HG03575 (cell line): Measurements from ENCODE around the gene STYXL1.

Experiments
- ATAC-seq: cut with Tn5 transposase; IDR thresholded peaks from one replicate; pipeline ENCODE4 v1.9.1; 2021; ENCODE audit not compliant: unreplicated experiment, insufficient number of reproducible peaks, low FRiP score; ENCODE audit errors: extremely low read depth

STYXL1 gene

DNA sequence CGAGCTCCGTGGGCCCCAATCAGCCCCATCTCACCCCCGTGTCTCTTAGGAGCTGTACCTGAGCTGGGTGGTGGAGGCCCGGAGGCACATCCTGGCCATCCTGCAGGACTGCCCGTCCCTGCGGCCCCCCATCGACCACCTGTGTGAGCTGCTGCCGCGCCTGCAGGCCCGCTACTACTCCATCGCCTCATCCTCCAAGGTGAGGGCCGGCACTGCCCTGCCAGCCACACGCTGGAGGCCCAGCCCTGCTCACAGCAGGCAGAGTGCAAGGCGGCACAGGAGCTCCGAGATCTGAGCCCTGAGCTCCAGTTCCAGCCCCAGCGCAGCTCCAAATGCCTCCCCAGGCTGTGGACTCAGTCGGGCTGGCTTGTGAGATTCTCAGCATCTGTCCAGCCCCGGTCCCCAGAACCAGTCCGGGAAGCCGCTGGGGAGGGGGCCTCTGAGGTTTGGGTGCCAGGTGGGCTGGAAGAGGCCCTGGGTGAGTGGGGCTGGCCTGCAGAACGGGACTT, 62.7 kb downstream of the STYXL1 start:
- ATAC-seq = no peak

DNA sequence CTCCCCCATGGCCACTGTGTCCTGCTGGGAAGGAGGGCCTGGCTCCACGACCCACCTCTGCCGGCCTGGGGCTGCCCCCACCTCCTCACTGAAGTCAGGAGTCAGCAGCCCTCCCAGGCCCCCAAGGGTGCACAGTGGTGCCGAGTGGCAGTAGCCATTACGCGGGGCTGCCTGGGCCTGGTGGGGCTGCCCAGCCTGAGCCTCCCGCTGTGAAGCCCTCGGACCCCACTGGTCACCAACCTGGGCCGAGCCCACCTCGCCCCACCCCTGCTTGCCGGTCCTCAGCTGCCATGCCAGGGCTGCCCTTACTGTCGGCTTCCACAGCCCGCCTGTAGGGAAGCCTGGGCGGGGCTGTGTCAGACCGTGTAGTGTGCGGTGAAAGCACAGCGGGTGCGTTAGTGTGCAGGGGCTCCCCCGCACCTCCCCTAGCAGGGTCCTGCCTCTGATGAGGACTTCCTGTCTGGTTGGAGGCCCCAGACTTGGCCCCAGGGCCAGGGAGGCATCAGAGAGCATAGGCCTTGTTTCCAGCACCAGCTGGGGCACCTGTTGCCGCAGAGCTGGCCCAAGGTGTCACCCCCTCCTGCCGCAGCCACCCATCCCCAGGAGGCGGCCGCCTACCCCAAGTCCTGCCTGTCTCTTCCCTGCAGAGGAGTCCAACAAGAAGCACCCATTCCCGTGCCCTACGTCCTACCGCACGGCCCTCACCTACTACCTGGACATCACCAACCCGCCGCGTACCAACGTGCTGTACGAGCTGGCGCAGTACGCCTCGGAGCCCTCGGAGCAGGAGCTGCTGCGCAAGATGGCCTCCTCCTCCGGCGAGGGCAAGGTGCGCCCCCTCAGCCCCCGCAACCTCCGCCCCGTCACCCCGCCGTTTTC, 63.4 kb downstream of the STYXL1 start:
- no peak for ATAC-seq

DNA sequence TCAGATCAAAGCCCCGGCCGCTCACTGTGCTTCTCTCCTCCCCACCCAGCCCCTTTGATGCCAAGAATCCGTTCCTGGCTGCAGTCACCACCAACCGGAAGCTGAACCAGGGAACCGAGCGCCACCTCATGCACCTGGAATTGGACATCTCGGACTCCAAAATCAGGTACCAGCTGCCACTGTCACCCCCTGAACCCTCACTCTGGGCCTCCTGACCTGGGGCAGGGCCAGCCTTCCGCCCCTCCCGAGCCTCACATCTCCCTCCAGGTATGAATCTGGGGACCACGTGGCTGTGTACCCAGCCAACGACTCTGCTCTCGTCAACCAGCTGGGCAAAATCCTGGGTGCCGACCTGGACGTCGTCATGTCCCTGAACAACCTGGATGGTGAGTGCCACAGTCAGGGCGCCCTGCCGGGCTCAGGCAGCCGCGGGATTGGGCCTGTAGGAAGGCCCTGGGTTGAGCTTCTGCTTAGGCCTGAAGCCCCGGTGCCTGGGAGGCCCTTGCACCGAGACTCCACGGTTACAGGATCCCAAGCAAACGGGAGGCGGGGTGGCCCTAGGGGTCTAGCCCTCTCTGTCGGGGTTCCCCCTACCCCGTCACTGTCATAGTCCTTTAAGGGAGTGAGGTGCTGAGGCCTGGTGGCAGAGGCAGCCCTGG, 64.2 kb downstream of the STYXL1 start:
- no peak for ATAC-seq

DNA sequence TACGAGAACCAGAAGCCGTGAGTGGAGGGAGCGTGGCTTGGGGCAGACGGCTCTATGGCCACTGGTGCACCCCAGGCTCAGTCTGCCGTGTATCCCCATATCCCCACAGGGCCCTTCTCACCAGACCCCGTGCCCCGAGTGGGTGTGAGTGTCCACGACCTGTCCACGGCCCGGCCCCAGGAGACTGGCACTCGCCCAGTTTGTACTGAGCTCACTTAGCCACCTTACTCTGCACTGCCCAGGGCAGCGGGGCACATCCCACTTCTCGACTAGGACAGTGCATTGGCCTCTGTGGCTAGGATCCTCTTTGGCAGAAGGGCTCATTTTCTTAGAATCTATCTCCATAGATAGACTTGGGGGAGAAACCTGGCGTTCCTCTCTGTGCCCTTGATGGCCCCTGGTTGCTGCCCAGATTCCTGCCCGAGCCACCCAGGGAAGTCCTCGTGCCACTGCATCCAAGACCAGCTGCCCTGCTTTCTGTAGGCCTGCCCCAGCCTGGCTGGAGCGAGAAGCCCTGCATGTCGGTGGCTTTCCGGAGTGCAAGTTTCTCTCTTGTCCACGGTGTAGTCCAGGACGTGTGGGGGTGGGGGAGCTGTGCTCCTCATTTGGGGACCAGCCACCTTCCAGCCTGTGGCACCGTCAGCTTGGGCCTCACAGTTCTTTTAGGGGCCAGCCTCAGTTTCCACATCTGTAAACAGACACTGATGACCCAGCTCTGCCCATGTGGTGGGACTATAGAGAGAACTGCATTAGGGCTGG, 65.3 kb downstream of the STYXL1 start:
- ATAC-seq = no peak

DNA sequence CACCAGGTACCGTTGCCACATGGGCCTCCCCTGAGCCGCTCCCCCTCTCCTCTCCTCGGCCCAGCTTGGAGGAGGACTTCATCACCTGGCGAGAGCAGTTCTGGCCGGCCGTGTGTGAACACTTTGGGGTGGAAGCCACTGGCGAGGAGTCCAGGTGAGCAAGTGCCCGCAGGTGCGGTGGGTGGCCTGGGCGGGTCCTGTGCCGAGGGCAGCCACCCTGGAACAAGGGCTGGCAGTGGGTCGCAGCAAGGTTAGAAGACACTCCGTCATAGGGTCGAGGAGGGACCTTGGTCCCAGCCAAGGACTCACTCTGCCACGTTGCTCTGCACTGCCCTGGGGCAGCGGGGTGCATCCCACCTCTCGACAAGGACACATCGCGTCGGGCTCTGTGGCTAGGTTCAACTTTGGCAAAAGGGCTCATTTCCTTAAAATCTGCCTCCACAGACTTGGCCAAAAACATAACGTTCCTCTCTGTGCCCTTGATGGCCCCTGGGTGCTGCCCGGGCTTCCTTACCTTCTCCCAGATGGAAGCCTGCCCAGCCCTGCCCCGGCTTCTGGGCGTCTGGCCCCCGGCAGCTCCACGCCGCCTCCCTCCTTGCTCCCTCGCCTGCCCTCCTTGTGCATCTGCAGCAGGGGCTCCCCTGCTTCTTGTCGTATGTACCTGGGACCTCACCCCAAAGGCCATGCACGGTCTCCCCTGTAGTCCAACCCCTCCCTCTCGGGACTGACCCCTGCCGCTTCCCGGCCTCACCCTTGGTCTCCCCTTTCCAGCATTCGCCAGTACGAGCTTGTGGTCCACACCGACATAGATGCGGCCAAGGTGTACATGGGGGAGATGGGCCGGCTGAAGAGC, 66.1 kb downstream of the STYXL1 start:
- no peak for ATAC-seq

DNA sequence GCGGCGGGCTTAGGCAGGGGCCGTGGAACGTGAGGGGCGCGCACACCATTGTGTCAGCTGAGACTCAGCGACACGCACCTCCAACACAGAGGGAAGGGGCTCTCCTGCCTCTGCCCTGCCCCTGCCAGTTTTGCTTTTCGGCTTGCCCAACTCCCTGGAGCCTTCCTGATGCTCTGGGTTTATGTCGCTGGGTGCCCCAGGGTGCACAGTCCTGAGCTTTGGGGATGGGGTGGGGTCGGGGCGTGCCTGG, 66.7 kb downstream of the STYXL1 start:
- no peak for ATAC-seq

DNA sequence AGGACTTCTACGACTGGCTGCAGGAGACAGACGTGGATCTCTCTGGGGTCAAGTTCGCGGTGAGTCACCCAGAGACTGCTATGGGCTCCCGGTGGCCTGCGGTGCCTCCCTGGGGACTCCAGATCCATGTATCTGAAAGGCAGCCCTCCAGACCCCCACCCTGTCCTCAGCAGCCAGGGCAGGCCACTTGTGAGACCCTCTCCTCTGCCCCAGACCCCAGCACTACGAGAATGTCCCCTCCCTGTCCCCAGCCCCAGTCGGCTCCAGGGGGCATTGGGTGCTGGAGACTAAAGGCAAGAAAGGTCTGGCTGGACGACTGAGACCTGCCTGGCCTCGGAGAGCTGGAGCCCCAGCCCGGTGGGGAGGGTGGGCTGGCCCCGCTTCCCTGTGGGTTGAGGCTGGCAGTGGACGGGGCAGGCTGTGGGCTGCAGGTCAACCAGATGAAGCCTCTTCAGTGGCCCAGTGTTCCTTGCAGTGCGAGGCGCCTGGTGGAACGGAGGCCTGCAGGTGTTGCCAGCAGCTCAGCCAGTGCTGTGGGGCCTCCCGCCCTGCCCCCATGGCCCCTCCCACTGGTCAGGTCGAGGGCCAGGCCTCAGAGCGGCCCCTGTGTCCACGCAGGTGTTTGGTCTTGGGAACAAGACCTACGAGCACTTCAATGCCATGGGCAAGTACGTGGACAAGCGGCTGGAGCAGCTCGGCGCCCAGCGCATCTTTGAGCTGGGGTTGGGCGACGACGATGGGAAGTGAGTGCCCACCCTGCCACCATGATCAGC, 67.2 kb downstream of the STYXL1 start:
- no peak for ATAC-seq

DNA sequence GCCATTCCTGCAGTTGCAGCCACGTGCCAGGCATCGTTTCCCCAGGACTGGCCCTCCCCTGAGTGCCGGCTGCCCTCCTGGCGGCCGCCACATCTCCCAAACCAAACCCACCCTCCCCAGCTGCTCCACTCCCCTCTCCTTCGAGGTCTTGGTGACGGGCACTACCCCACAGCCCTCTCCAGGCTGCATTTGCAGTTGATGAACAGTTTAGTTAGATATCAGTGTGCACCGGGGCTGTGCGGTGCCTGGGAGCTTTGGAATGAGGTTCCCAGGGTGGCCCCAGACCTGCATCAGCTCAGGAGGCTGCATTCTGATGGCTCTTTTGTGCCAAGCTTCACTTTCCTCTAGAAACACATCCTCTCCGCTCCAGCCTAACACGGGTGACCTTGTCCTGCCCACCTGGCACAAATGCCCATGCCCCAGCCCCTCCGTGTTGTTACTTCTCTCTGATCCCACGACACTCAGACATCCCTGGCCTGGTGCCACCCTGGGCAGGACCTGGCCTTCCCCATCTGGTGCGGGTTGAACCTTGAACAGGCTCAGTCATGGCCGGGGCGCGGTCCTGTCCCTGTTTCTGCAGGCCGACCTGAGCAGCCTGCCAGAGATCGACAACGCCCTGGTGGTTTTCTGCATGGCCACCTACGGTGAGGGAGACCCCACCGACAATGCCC, 67.9 kb downstream of the STYXL1 start:
- ATAC-seq = no peak

DNA sequence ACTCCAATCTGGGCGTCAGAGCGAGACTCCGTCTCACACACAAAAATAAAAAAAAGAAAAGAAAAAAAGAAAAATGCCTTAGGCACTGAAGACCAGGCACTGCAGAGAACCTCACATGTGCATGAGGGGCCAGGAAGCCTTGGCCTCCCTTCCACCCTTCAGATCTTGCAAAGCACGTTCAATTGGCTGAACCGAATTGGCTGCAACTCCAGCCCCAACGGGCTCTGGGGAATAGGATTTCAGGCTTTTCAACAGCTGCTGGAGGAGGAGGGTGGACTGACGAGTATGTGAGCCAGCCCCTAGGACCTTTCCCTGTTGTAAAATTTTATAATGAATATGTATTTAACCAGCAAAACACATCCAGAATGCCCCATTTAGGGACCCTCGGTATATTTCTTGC, 70.1 kb downstream of the STYXL1 start:
- ATAC-seq = no peak

DNA sequence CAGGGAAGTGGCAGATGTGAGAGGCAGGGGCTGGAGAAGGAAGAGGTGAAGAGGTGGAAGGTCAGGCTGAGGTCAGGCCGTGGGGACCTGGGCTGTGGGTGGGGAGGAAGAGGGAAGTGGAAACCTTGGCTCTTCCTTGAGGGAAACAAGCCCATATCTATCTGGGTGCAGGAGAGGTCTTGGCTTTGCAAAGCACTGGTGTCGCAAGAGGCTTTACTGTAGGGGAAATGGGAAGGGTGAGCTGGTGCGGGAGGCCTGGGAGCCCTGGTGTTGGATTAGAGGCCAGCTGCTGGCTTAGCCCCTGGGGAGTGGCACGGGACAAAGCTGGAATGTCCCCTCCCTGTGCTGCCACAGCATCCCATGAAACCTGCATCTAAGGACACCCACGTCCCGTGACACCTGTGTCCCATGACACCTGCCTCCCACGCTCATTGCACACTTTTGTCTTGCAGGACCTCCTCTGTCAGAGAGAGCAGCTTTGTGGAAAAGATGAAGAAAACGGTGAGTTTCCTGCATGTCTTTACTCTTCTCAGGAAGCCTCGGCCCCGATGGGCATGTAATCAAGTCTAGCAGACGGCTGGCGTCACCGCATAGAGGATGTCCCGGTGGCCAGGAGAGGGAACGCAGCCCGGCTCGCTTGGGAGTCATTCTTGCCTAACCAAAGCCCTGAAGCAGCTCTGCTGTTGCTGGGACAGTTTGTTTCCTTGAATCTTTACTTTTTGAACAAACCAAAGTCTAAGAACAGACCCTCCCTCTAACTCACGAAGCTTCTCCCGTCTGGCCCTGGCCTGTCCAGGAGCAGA, 75.6 kb downstream of the STYXL1 start:
- no peak for ATAC-seq

DNA sequence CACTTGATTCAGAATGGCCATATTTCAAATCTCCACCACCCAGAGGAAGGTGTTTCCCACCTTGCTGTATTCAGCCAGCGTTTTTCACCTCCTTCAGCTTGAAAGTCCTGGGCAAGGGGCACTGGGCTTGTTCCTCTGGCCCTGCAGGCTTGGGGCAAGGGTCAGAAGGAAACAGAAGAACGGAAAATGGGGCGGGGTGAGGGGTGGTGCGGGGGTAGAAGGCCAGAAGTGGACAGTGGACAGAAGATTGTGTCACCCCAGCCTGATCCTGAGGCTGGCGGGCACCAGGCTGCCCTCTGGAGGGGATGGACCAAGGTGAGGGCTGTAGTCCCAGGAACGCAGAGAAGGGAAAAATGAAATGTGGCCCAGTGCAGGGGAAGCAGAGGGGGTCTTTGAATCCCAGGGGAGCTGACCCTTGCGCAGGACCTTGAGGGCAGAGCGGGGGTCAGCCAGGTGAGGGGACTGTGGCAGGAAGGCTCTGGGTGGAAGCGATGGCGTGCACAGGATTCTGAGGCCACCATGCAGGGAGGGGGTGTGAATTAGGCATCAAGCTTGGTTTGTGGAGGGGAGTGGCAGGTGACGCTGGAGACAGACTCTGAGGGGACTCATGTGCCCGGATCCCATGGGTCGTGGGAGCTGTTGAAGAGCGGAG, 76.4 kb downstream of the STYXL1 start:
- no peak for ATAC-seq

DNA sequence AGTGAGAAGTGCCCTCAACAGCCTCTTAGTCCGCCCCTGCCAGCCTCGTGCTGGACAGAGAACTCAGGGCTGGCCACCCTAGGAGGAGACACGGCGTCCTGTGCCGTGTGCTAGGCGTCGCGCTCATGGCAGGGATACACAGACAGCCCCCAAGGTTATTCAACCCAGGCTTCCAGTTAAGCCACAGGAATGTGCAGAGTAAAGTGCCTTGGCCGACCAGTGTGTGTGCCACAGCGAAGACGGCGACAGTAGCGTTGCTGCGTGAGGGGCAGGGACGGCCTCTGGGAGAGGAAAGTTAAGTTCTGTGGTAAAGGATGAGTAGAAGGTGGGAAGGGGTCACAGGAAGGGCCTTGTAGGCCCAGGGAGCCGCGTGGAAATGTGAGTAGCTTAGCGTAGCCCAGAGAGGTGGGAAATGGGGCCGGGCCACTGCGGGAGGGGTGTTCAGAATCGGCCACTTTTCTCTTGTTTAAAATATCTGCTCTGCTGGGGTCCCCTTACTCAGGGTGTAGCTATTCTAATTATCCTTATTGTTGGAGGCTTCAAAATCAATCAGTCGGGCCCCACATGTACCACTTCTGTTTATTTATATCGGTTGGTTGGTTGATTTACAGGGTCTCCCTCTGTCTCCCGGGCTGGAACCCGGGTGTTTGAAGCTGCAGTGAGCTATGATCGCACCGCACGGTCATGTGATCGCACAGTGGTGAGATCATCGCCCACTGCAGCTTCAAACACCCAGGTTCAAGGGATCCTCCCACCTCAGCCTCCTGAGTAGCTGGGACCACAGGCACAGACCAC, 77.9 kb downstream of the STYXL1 start:
- ATAC-seq = no peak

DNA sequence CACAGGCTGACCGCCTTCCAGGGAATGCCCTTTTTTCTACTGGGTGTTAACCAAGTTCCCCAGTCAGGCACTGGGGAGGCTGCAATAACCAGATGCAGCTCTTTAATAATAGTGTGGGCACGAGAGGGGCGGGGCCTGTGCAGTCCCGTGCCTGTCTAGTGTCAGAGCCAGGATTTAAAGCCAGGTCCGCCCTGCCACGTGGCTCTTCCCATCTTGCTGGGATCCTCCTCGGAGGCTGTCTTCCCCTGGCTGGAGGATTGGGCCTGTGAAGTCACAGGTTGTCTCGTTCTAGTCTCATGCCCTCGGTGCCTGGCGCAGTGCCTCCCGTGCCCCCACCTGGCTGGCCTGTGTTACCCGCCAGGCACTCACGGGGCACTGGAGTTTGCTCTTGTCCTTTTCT, 78.6 kb downstream of the STYXL1 start:
- no peak for ATAC-seq

DNA sequence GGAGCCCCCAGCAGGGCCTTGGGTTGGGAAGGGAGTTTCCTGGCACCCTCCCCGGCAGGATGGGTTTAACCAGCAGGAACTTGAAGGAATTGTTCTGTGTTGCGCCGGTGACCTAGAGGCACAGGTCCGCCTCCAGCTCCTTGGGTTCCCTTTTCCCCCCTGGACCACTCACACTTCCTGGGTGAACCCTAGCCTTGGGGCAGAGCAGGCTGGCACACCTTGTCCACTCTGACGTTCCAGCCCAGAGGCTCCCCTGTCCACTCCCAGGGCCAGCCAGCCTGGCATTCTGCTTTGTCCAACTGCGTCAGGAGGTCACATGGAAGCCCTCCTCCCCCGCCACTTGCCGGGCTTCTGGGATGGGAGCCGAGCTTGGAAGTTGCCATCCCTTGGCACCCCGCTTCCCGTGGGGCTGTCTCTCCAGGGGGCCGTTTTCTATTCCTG, 79.2 kb downstream of the STYXL1 start:
- no peak for ATAC-seq

DNA sequence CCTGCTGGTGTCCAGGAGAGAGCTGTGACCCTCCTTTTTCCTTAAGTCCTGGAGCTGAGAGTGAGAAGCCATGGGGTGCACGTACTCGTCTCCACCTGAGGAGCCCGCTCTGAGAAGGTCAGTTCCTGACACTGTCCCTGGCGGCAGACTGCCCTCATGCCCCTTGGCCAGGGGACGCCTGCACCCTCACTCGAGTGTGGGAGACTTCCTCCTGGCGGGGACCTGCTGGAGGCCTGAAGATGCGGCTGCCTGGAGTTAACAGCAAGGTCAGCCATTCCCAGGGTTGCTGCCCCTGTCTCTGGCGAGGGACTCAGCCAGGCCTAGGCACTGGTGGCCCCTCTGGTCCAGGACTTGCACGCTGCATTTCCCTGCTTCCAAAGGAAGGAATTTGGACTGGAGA, 79.8 kb downstream of the STYXL1 start:
- no peak for ATAC-seq

DNA sequence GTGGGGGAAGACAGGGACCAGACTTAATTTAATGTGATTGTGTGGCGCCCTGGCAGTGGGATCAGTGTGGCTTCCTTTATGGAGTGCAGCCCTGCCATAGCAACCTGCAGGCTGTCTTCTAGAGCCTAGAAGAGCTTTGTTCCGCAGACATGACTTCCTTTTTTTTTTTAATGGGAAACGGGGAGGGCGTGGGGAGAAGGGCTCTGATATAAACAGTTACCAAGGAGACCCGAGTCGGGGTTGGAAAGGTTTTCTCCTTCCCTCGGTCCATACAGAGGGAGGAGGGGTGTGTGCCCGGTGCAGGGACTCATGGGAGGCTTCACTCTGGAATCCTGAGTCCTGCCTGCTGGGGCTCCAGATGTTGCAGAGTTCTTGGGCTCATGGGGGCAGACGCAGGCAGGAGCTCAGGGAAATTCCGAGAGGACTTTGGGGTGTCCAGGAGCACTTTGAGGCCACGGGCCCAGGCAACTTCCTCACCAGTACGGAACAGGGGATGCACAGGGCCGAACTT, 80.3 kb downstream of the STYXL1 start:
- no peak for ATAC-seq
